Choroid plexus epithelial cell (primary cell): Measurements from ENCODE around the gene PLCB3.

Experiments used
- DNase-seq: peaks from one replicate; pipeline ENCODE4 v3.0.0-alpha.2; 2010; ENCODE audit warnings: low read depth
- H3K4me3 ChIP-seq: 2 replicates; pipeline ENCODE4 v1.5.1; 2011; ENCODE audit warnings: low read depth, mild to moderate bottlenecking, control low read depth, low read length, moderate library complexity
- CTCF ChIP-seq: conservative IDR thresholded peaks from 2 replicates; pipeline ENCODE4 v1.5.1; 2011; ENCODE audit warnings: low read depth, mild to moderate bottlenecking, control low read depth, inconsistent platforms, low read length, moderate library complexity

Gene PLCB3

DNA sequence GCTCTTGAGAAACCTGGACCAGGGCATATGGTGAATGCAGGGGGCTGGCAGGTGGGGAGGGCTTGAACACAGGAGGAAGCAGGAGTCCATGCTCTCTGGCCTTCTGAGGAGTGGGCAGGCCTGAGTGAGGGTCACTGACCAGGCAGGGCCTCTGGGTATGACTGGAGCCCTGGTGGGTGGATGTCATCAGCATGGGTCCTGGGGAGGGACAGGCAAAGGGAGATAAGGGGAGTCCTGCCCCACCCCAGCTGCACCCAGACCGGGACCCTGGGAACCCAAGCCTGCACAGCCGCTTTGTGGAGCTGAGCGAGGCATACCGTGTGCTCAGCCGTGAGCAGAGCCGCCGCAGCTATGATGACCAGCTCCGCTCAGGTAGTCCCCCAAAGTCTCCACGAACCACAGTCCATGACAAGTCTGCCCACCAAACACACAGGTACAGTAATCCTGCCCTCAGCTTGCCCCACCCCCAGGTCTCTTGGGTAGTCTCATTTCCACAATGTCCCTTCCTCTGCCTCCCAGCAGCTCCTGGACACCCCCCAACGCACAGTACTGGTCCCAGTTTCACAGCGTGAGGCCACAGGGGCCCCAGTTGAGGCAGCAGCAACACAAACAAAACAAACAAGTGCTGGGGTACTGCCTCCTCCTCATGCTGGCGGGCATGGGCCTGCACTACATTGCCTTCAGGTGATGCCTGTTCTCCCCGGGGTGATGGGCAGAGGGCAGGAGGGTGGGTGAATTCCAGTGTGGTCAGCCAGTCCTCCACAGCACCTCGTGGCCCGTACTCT is 19.0 kb upstream of the PLCB3 start:
- no peak for TF ChIP-seq CTCF
- H3K4me3 ChIP-seq: no peak overlapping the region
- DNase-seq: no peak

- DNase-seq: no peak
- no peak for TF ChIP-seq CTCF
- H3K4me3 ChIP-seq: no peak overlapping the region
Measured at GRCh38 chr11:64232967-64233315, 18.4 kb upstream of the PLCB3 start.

- no peak for DNase-seq
- peak within 1 kb of the TSS; percentile 67 for H3K4me3 ChIP-seq
- TF ChIP-seq CTCF: no peak
Measured at GRCh38 chr11:64233913-64234586, 17.3 kb upstream of the PLCB3 start, which contains the start of gene VEGFB. VEGFB (plus strand) TSS chr11:64234584; CDS start chr11:64234834, 250 bp downstream.

GRCh38 chr11:64234647-64235379 is 16.5 kb upstream of the PLCB3 start:
- DNase-seq: no peak
- peak overlapping the region; percentile 67 for H3K4me3 ChIP-seq
- TF ChIP-seq CTCF: no peak

- no peak for TF ChIP-seq CTCF
- no peak for DNase-seq
- peak overlapping the region; percentile 67 for H3K4me3 ChIP-seq
Measured at GRCh38 chr11:64235437-64236161, 15.7 kb upstream of the PLCB3 start.

- DNase-seq: no peak
- H3K4me3 ChIP-seq: no peak overlapping the region
- no peak for TF ChIP-seq CTCF
Measured at GRCh38 chr11:64237484-64237951, 13.8 kb upstream of the PLCB3 start.
